Measurements from ENCODE around the gene ATP8A1.
"Not testable (repeated sequence)": the region's sequence is repeated elsewhere in the genome, so short reads cannot be mapped to it uniquely, and the experiment has no call there.

Gene ATP8A1

DNA sequence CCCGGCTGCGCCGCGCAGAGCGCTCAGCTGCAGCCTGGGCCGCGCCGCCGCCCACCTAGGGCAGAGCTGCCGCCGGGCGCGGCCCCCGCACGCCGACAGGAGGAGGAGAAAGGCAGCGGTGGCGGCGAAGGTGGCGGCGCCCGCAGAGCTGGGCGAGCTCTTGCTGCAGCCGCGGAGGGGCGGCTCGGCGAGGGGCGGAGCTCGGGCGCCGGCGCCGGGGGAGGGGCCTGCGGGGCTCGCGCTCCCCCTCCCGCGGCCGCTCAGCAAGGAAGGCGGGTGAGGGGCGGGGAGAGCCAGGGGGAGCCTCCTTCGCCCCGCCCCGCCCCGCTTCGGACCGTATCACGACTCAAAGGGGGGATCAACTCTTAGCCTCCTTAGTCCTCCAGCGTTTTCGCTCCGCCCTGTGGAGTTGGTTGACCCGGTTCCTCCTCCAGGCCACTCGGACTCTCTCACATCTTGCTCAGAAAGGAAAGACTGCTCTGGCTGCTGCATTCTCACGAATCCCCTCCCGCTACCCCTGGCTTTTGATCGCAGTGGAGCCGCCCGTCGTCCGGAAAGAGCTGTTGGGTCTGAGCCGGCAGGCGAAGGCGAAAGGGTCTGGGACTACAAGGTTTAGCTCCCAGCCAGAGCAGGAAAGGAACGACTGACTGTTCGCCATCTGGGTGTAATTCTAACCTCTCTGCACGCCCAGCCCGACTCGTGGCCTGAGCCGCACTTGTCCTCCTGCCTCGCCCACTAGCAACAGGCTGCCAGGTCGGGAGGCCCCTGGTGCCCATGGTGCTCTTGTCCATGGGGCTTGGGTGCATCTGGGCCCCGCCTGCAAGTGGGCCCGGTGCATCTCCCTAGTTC is at the start of gene ATP8A1:
Gene ATP8A1 (minus strand): TSS at position 162 of the 849 bp plus-strand sequence. CDS start 232 bp downstream, outside the sequence.
- DNase-seq = peak; percentile 85

DNA sequence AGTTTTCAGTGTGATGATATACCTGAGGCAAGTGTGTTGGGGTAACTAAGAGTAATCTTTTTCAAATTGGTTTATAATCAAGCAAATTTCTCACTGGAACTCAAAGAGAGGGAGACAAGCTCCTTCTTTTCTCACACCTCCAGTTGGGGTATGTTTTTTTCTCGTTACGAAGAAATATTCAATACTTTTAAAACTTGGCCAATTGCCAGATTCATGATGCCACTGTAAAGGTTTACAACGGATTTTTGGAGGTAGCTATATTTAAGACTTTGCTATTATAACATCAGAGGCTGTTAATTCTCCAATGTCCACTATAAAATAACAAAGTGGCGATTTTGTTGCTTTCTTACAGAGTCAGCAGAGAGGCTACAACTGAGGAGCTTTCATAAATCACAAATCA is 49.2 kb upstream of the ATP8A1 start:
- no peak for DNase-seq

DNA sequence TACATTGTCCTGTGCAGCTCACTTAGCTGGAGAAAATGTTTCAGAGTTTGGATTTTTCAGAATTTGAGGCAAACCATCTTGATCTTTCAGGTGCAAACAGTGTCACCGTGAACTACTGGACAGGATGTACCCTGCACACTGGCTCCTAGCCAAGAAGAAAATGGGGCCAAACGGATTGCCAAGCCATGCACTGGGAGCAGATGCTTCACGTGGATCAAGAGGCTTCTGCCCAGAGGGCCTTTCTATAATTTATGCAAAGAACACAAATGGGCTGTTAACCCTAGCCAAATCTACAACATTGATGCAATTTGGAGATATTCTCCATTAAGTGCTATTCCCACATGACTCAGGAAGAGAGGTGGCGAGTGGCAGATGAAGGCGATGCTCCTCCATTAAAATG is 46.9 kb upstream of the ATP8A1 start:
- DNase-seq = no peak

DNA sequence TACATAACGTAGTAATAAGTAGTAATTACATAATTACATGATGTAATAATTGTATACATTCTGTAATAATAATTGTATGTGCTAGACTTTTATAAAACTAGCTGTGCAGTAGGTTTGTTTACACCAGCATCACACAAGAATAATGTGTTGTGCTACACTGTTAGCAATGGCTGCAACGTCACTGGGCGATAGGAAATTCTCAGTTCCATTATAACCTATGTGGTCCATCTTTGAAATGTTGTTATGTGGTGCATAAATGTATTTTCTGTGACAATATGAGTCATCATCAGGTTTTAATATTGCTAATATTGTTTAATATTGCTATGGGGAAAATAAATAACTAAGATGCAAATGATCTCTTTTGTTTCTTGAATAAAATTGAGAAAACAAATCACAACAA is 46.0 kb upstream of the ATP8A1 start:
- DNase-seq = no peak

DNA sequence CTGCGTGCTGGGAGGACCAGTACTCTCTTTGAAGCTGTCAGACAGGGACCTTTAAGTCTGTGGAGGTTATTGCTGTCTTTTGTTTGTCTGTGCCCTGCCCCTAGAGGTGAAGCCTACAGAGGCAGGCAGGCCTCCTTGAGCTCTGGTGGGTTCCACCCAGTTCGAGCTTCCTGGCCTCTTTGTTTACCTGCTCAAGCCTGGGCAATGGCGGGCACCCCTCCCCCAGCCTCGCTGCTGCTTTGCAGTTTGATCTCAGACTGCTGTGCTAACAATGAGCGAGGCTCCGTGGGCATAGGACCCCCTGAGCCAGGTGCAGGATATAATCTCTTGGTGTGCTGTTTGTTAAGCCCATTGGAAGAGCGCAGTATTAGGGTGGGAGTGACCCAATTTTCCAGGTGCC is 44.9 kb upstream of the ATP8A1 start:
- not testable (repeated sequence) for DNase-seq

DNA sequence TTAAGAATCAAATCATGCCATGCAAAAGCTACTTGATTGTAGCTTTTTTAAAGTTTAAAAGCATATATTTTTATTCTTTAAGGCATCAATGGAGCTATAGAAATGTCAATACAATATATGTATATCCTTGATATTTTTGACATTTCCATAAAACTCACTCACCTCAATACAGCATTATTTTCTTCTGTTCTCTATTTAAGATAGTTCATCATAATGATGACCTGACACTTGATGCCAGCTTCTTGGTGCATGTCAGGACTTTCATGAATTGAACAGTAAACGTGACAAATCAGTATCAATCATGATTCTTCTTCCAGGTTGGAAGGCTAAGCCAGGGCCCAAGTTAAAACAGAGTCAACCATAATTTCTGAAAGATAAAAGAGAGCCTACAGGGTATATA is 33.6 kb upstream of the ATP8A1 start:
- no peak for DNase-seq

DNA sequence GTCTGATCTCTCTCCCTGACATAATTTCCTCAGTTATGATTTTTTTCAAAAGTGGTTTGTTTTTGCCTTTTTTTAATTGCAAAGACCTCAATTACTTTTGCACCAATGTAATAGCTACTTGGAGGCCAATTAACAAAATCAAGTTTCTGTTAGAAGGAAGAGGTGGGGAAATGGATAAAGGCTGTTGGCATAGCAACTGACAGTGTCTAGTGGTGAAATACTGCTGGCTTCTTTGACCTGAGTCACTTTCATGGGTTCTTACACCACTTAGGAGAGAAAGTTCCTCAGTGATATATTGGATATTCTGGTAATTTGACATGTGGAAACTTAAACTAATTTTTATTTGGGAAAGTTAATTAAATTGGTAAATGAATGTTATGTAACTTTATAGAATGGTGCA is 26.5 kb upstream of the ATP8A1 start:
- DNase-seq = no peak

DNA sequence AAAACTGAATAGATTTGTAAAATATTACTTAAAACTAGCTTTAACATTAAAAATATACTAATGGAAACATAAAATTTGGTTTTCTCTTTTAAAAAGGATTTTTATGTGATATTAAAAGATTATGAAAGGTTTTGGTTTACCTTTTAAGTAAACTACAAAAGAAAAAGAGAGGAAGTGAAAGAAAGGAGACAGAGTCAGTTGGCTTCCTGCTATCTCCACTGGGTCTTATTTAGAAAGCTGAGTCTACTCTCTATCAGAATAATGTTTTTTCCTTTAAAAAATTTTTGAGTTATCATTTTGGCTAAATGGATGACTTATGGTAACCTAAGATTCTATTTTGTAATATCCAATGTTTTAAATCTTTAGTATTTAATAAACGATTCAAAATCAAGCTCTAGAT is 21.6 kb upstream of the ATP8A1 start:
- DNase-seq = no peak

DNA sequence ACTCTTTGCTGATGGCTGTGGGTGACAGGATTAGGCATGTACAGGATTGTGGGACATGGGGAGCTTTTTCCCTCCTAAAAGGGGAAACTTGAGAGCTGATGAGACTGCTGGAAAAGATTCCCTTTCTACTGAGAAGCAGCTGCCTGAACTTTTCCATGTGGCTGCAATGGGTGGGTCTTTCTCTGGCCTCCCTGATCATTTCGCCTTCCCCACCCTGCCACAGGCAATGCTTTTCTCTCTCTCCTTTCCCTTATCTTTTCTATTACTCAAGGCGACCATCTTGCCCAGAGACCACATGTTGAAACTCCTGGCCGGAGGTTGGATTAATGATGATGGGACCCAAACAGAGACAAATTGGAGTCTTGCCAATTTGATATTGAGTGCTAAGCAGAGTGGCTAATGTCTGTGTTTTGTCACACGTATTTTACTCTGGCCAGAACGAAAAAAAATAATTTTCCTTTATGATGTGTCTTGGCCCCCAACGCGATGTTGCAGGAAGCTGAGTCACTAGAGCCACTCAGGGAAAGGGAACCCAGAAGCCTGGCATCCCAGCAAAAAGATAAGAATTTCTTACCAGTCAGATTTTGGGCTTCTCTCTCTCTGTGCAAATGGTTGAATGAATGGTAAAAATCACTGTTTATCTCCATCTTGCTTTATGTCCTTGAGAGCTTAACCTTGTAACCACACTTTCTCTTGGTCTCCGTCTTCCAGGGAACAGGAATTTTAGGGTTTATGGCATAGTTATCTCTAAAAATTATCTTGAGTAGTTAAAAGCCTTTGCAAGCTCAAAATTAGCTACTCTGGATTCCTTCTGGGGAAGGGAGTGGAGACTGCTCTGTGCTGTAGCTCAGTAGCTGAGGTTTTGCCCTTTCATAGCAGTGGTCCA is 19.4 kb upstream of the ATP8A1 start:
- no peak for DNase-seq

DNA sequence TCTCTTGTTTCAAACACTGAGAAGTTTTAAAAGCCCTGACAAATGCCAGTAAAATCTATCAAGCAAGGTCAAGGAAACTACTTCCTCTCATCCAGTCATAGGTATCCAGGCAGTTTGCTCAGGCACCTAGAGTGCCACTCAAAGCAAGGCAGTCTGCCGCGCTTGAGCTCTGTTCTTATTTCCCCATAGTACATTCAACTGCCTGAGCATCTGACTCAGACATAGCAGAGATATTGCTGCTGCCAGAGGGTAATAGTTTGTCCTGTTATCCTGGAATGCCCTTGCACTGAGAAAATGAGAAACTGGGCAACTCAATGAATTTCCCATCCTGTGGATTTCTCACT is 16.1 kb upstream of the ATP8A1 start:
- no peak for DNase-seq

DNA sequence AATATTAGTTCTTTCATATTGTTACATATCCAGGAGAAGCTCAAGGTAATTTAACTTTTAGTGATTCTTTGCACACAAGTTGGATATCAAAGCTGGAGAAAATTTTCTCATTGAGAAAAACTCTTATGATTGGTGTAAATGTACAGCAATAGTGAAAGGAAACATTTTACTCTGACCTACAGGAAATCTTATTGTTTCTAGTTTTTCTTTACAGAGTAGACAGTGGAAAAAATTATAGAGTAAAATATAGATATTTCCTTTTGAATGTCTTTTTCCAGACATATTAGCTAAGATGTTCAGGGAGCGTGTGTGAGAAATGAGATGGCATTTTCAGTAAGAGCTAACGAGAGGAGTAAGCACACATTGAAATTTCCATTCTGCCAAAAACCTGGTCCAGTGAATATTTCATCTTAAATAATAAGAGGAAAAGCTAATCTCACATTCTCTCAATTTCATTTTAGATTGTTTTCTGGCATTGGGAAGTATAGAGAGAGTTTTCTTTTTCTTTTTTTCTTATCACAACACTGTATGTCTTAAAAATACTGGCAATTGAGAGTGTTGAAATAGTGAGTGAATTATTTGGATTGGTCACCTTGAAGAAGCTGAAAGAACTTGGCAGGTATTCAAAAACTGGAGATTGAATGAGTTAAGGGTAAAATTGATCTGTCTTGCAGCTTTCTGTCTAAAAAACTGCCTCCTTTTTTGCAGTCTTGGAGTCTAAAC is 15.6 kb upstream of the ATP8A1 start:
- no peak for DNase-seq

DNA sequence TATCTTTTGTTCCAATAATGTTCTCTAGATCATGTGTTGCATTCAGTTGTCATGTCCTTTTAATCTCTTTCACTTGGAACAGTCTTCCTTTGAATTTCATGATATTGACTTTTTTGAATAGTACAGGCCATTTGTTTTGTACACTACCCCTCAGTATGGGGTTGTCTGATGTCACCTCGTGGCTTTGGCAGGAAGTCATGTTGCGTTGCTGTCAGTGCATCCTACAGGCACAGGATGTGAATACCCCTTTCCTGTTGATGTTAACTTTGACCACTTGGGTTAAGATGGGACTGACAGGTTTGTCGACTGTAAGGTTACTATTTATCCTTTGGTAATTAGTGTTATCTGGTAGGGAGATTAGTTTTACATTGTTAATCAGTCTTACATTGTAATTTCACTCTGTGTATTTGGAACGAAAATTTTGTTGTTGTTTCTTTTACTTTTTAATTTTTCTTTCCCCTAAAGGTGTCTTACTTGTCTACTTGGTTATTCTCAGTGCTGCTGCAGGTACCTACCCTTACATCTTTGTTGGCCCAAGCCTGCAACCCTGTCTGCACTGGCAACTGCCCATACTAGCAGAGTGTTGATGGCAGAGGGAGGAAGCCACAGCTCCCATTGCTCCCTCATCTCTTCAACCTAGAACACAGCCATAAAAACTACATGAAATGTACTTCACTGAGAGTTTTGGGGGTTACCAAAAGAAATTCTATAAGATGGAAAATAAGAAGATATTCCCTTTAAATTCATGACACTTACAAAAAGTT is 14.7 kb upstream of the ATP8A1 start:
- DNase-seq = no peak

DNA sequence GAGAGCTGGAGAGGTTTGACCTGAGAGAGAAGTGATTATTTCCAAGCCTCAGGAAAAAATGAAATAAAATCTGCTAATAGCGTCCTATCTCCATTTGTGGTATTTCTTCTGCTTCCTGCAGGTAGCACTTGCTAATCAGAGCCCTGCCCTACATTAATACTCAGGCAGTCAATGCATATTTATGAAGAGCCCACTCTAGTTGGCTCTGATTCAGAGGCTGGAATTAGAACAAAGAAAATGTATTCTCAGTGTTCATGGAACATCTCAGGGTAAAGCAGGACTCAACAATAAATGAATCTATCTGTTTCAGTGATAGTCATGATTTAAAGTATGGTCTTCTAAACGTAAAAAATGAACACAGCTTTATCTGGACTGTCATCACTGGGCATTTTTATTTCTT is 1.4 kb upstream of the ATP8A1 start:
- no peak for DNase-seq

DNA sequence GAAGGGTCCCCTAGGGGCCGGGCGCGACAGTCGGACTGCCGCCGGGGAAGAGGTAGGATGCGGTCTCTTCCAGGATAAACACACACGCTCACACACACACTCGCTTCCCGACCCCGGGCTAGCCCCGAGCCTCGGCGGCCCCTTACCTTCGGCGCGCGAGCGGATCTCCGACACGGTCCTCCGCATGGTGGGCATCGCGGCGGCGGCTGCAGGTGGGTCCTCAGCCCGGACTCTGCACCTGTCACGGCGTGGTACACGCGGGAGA is 294 bp downstream of the ATP8A1 start:
- DNase-seq = no peak

DNA sequence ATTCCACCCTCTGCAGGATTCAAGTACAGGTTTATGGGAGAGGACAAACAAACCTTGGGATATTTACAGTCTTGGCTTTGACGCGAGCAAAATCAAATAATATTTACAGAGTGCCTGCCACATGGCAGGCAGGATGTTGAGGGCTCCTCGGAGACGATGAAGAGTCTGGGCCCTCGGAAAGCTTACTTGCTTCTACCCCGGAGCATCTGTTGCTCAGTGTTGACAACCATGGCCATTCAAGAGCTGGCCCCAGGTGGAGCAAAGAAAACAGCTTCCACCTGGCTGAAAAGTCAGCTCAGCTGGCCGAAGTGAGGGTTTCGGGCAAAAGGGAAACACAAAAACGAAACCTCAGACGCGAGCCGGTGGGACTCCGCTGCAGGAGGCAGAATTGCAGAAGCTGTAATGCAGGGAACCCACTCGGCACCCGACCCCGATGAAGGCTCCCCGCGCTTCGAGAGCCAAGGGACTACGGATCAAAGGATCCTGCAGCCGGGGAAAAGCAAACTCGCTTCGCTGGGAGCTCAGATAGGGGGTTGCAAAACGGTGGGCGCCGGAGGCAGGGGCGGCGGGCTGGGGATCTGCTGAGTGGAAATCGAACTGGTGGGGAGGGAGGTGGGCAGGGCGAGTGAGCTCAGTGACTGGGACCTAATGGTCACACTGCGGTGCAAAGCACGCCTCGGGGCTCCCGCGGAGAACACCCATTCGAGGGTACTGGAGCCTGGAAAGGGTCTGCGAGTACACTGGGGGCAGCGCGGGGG is 805 bp downstream of the ATP8A1 start:
- peak; percentile 21 for DNase-seq

DNA sequence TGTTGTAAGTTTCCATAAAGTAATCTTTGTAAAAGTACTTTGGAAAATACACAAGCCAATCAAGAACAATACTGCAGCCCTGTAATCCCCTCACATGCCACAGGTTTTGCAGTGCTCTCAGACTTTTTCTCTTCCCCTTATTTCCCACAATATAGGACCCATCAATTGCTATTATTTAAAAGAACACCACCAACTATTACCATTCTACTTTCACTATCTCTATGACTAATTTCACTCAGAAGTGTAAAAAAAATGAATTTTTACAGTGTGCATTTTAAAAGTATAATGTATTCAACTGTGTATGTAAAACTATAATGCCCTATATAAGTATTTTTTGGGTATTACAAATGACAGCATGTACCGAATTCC is 1.7 kb downstream of the ATP8A1 start:
- DNase-seq = no peak

DNA sequence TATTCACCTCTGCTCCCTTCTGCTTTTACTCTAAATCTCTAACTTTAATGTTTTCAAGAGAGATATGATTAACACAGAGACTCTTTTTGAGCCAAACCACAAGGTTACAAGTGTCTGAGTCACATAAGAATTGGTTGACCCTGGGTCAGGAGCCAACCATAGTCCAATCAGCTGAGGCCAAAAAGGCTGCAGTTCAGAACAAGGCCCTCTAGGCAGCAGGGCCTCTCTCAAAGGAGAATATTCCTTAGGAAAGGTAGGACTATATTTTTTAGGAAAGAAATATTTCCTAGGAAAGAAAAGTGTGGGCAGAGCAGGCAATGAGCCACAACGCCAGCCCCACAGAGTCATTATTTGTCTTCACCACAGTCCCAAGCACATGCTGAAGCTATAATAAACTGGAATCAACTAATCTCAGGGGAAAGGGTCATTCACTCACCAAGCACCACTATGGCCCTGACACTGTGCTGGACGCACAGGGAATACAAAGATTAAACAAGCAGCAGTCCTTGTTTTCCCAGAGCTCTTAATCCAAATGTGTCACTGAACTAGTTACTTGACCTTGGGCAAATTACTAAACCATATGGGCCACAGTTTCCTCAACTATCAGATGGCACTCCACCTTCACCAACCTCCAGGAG is 2.2 kb downstream of the ATP8A1 start:
- DNase-seq = no peak

DNA sequence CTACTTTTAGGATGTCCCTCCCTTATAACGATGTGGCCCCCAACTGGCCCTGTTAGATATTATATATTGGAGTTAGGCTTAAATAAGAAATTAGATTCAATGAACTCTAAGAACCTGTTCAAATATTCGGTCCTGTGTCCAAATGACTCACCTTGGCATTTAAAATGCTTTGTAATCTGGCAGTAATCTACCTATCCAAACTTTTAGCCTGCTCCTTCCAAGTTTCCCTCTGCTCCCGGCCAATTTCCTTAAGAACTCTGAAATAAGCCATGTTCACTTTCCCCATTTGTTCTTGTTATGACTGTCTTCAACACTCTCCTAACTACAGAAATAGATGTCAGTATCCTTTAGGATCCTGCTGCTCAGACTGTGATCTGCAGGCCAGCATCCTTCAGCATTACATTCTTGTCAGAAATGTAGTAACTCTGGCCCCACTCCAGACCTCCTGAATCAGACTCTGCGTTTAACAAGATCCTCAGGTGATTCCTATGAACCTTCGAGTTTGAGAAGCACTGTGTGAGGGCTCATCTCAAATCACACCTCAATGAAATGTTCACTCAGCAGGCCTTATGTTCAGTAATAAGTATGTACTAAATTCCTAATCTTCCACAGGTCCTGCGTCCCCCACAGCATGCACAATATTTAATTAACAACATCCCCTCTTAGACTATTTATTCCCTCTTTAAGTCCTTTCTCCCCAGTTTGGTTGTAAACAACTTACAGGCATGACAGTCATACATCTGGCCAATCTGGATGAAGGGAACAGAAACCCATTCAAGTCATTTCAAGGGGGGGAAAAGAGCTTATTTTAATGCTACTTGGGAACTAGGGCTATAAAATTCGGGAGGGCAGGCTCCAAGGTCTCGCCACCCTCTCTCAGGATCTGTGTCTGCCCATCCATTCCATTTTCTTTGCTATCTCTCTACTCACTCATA is 3.0 kb downstream of the ATP8A1 start:
- no peak for DNase-seq

DNA sequence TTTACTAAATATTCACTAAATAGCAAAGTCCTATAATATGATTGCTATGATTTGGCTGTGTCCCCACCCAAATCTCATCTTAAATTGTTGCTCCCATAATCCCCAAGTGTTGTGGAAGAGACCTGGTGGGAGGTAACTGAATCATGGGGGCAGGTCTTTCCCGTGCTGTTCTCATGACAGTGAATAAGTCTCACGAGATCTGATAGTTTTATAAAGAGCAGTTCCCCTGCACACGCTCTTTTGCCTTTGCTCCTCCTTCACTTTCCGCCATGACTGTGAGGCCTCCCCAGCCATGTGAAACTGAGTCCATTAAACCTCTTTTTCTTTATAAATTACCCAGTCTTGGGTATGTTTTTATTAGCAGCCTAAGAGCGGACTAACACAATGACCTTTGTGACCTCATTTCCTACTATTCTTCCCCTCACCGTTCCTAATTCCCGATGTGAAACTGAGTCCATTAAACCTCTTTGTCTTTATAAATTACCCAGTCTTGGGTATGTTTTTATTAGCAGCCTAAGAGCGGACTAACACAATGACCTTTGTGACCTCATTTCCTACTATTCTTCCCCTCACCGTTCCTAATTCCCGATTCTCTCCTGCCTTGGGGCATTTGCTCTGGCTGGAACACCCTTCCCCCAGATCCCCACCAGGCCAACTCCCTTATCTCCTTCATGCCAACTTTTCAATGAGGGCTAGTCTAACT is 4.2 kb downstream of the ATP8A1 start:
- not testable (repeated sequence) for DNase-seq

DNA sequence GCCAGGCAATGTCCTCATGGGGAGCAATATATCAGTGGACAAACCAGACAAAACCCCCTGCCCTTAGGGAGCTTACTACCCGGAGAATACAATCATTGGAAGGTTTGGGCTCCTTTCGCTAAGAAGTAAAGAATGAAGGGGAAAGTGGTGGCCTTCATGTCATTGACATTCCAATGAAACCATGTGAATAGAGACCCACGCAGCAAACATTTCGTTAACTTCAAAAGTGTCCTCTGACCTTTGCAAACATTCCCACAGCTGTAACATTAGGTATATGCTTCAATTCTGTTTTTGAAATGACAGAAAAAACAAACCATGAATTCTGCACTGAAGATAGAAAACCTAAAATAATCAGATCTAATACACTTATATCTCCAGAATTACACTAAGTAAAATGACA is 7.0 kb downstream of the ATP8A1 start:
- no peak for DNase-seq

All from activated CD4-positive, alpha-beta T cell treated with anti-CD3 and anti-CD28 coated beads for 1 hour (primary cell).